HG02938 (cell line): ENCODE data around the gene OTP.

Source experiments
- ATAC-seq: cut with Tn5 transposase; IDR thresholded peaks from one replicate; pipeline ENCODE4 v1.9.1; 2021; ENCODE audit warnings: mild to moderate bottlenecking, moderate library complexity; ENCODE audit not compliant: unreplicated experiment

The OTP gene

DNA sequence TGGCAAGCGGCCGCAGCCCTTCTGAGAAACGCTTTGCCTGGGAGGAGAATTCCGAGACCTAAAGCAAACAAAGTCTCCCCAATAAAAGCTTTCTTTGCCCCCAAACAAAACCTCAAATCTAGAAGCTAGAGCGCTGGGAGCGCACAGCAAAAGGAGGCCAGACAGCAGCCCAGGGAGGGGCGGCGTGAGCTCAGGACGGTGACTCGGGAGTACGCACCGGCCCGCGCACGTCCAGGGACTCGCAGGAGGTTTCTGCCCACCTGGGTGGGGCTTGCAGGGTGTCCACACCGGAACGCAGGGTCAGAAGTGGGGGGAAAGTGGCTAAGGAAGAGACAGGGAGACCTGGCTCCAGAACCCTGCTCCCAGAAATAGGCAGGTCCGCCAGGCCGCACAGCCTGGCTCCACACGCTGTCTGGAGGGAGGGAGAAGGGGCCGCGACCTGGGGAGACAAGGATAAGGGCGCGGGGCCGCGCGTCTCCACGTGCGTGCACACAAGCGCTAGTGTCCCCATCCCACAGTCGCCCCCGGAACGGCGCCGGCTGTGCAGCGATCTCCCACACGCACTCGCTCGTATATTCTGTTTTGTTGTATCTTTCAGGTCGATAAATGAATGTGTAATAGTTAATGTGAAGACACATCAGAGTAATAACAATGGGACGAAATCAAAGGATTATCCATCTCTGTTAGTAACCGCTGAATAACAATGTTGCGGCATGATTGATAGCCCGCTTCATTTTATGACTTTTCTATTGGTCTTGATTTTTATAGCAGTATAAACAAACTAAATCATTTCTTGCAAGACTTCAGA is 2.3 kb upstream of the OTP start:
- ATAC-seq, result no peak

DNA sequence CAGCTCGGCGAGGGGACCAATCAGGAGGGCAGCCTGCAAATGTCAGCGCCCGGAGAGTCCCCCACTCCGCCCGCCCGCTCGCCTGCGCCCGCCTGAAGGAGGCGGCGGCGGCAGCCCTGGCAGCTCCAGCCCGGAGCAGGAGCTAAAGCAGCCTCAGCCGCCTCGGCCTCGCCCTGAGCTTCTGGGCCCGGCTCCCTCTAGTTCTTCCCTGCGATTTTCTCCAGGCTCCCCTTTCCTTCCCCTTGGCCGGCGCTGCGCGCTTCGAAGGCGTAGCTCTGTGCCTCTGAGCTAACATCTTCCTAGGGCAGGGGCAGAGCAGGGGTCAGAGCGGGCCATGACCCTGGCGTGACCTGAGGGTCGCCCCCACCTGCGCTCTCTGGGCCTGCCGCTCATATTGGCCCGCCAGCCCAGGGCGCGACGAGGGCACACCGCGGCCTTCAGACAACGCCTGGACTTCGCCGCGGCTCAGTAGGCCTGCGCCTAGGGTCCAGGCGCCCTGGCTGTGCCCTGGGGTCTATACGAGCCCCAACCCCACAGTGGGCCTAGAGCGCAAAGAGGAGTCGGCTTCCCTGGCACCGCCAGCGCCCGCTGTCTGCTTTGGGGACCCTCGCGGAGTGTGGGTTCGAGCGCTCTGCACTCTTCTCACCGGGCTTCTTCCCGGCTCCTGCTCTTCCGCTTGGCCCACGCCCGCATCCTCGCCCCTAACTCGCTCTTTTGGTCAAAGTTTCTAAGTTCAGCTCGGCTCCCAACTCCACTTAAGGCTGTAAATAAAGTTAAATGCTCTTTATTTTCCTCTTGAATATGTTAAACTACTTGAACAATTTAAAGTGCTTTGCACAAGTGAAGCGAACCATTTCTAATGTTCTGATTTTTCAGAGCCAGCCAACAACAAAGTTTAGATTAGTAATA is 504 bp upstream of the OTP start:
- ATAC-seq, result no peak

DNA sequence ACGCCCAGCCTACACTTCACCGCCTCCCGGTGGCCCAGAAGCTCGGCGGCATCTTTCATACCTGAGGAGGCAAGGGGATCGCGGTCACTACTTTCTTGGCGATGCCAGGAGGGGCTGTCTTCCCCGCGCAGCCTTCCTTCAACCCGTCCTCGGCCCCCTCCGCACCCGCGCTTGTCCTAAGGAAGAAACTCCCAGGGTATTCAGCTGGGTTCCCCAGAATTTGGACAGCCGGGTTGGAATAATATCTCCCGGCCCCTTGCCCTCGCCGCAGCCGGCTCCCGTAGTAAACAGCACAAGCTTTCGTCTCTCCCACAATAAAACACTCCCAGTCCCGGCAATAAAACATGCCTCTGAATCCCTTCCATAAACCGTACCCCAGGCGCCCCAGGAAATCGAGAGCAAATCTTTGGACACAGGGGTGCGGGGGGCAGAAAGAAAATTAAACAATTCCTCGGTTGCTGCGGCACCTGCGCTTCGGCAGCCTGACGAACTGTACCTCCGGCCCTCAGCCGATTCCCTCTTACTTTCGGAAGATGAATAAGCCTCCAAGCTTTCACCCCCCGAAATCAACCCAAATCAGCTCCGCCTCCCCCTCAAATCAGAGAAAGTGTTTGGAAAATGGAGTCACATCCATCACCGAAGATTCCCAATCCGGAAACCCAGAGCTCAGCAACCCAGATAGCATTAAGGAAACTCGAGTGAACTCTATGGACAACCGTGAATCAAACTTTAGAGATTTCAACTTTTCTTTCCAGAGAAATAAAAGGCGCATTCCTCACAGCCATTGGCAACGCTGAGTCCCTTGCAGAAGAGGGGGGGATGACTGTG is 1.1 kb downstream of the OTP start:
- no peak for ATAC-seq

DNA sequence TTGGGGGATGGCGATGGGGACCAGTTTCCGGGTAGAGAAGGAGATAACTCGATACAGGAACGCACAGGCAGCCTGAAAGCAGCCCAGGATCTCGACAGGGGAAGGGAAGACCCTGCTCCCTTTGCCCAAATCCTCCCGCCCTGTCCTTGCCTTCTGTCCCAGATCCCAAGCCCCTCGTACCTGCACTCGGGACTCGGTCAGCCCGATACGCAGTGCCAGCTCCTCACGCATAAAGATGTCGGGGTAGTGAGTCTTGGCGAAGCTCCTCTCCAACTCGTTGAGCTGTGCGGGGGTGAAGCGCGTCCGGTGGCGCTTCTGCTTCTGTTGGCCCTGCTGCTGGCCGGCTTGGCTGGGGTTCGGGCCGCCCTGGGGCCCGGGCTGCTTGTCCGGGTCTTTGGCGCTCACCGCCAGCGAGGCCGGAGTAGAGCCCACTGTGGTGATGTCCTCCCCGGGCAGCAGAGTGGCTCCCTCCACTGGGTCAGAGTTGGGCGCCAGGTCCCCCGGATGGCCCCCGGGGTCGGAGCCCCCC is 1.8 kb downstream of the OTP start:
- no peak for ATAC-seq

DNA sequence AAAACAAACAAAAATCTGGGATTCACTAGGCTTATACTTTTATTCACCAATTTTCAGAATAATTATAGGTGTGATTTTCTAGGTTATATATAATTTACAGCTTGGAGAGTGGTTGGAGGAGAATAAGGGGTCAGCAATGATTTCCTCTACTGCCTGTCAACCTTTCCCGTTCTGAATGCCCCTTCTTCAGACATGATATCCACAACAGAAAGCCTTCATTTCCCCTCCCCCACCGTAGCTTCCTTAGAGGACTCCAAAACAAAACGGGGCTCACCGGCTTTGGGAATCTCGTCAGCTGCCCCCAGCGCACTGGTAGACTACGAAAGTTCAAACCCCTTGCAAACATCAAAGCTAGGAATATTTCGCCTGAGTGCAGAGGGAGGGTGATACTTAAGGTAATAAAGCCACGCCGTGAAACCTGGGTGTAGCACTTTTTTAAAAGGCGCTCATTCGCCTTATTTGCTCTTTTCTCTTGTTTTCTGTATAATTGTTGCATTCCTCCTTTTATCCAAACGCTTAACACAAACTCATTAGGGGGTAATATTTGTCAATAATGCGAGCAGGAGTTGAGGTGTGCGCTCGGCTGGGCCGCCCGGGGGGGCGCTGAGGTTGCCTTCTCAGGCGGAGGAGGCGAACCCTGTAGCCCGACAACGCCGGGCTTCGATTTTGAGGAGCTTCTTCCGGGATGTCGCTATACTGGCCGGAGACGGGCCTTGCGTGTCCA is 2.4 kb downstream of the OTP start:
- no peak for ATAC-seq

DNA sequence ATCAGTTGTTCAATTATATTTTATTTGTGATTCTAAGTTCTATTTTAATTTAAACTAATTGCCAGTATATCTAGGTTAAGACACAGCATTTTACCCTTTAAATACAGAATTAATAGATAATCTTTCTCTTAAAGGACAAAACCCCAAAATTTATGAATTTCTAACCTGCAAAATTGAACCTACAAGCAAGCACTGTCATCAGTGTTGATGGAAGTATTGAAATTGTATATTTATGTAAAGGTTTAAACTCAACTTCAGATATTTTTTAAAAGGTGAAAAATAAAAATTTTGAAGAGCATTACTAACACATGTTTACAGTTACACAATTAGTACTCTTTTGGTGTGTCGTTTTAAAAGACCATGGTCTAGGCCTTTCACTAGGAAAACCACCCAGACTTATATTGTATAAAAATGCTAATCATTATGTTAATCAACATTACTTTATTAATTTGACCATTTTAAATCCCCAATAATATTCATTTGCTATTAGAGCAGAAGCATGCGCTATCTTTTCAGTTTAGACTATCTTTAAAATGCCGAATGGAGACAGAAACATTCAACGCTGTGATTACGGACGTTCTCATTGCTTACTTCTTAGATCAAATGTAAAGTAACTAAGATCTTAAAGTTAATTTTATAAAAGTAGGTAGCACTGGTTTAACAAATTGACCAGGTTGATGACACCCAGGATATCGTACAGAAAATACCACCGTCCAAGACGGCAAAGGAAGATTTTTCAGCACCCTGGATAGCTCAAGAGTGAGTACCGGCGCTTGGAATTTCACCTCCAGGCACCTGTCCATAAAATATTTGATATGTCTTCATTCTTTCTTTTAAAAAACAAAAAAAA is 3.2 kb downstream of the OTP start:
- ATAC-seq, result no peak

DNA sequence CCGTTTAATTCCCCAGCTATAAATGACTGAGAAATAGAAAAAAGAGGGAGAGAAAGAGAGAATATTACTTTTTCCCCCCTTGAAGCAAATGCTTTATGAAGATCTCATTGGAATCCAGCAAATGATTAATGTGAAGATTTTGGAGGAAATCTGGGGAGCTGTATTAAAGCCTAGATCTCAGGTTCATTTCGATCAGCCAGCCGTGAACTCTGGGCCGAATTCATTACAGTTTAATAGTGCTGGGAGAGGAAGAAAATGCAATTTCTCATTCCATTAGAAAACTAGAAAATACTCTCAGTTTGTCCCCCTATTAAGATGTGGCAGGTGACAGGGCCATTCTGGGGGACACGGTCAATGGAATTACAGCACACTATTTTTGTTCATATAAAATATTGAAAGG is 4.8 kb downstream of the OTP start:
- ATAC-seq, result no peak

DNA sequence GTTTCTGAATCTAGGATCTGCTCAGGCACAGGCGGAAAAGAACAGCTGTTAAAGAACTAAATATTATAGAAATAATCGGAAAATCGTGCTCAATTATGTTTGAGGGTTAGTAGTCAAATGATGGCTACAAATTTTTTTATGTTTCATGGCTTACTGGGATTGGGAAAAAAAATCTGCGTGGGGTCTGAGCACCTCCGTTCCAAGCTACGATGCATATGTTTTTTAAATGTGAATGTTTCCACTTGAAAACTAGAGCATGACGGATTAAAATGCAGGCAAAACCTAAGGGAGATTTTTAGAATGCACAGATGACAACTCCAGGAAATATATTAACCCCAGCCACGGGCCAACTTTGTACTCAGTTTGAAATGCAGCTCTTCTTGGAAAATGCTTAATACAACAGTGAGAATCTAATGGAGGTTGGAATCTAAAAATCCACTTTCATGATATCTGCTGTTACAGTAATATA is 5.3 kb downstream of the OTP start:
- ATAC-seq, result no peak

DNA sequence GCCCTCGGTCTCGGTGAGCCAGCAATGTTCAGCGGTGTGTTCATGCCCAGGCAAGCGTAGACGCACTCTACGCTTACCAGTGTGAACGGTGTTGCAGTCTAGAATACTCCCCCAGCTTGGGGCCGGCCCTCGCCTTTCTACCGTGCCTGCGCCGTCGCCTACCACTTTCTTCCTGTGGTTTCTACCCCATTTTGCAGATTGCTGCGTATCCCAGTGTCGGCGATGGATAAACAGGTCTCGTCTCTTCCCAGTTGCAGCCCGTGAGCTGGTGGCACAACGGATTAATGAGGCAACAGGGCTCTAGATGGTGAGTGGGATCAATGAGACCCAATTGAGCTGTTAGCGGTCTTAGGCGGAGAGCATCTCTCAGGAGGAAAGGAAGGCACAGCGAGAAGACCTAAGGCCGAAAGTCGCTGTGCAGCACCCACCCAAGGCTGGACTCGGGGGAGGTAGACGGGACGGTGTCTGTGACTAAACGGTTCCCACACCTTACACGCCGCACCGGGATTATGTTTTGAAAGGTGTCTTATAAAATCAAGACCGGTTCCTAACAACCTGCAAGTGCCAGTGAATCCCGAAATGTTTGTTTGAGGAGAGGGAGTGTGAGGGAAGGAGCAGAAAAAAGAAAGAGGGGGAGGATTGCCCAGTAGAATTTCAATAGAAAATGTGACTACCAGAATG is 5.8 kb downstream of the OTP start:
- ATAC-seq, result no peak

DNA sequence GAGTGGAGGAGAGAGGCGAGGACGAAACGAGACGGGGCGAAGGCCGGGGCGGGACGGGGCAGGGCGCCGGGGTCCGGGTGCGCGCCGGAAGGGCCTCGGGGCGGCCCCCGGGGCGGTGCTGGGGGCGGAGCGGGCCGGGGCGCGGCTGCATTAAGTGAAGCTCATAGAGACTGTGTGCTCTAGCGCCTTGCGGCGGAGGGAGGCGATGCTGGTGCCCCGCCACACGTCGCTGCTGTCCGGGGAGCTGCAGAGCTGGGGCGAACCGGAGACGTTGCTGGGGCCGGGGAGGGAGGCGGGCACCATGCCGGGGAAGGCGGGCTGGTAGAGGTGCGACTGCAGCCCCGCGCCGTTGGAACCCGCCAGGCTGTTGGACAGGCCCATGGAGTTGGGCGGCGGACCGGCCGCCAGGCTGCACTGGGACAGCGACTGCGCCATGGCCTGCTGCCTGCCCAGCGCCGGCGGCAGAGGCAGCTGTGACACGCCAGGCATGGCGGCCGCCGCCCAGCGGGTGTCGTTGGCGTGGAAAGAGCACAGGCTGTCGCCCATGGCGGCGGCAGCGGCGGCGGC is 8.3 kb downstream of the OTP start:
- ATAC-seq, result peak; percentile 84

DNA sequence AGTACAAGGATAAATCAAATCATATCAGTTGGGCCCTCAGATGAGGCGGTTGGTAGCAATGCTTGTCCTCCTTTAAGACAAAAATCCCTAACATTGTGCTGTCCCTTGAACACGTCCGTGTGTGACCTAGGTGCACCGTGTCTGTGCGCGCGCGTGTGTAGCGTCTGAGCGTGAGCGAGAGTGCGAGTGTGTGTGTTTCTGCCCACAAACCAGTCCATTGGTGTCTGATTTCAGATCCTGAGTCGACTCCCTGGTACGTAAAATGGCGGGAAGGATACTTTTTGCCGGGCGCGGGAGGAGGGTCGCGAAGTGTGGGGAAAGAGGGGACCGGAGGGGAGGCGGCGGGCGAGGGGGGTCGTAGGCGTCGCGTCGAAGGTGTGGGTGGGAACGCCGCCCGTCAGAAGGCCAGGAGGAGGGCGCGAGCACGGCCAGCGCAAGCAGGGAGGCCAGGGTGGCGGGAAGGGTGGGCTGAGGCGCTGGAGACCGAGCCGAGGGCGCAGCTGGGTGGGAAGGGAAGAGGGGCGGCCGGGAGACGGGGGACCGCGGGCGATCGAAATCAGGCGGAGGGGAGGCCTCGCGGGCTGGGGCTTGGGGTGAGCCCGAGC is 8.9 kb downstream of the OTP start:
- no peak for ATAC-seq

DNA sequence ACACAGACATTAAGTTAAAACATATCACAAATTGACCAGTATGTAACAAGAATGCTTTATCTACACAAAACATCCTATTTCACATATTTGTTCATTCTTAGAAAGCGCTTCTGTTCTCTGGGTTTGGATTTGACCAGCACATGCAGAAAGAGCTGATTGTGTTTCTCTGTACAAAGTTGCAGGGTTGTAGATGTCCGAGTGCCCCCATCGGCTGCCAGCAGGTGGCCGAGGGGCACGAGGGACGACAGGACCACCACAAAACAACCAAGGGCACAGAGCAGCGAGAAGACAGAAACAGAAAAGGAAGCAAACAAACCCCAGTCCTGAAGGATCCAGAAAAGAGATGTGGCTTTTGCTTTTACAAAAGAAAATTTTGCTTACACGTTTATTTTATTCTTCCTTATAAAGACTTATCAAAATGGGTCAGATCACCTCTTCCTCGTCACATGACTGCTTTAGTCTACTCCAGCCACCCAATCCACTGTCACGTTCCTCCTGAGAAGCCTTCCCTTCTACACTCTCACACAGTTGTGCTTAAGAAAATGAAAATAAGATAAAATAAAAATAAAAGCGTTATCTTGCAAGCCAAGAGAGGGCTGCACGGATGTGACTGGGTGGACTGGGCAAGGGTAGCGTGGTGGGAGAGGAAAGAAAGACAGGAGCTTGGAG is 9.5 kb downstream of the OTP start:
- no peak for ATAC-seq

DNA sequence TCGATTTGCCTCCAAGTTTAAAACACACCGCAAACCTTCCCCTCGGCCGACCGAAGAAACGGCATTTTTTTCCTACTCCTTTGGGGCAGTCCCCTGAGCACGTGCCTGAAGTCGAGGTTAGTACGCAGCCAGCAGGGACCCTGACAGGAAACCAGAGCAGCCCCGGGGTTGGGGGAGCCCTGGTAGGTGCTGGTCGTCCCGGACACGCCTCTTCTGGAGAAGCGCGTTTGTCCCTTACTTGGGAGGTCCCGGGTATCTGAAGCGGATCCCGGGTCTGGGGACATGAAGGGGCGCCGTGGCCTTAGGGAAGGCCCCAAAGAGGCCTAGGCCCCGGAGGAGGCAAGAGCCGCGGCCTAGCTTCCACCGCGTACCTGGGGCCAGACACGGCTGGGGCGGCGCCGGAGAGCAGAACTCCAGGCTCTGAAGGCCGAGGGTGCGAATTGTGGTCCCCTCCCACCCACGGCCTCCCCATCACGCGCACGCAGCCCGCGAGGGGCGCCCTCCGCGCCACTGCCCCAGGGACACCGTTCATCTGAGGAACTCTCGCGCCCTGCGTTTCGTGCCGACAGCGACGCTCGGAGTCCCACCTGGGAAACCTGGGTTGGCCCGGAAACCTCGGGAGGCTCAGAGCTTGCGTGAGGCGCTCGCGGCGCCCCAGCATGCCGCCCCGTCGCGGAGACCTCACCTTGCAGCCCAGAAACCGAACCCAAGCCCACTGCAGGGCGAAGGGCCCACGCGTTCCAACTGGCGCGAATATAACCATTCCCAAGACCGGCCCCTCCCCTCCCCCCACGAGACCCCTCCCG is 10.4 kb downstream of the OTP start:
- ATAC-seq, result no peak

DNA sequence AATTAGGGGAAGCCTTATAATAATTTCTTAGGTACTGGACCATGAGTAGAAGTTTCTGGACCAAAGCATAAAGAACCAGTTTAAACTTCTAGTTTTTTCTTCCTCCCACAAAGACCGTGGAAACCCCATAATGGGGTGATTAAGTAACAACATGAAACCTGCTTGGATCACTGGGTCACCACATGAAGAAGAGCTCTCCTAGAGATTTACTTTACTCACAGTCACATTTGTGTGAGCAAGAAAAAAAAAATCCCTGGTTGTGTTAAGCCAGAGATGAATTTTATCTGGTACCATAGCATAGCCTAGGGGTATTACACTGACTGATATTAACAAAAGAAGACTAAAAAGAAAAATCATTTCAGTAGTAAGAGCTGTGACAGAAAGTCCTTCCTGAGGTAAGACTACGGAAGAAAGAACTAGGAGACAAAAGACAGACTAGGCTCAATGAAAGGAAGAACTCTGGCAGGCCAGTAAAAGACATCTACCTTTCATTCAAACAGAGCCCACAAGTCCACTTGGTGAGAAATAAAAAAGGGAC is 15.2 kb downstream of the OTP start:
- no peak for ATAC-seq

DNA sequence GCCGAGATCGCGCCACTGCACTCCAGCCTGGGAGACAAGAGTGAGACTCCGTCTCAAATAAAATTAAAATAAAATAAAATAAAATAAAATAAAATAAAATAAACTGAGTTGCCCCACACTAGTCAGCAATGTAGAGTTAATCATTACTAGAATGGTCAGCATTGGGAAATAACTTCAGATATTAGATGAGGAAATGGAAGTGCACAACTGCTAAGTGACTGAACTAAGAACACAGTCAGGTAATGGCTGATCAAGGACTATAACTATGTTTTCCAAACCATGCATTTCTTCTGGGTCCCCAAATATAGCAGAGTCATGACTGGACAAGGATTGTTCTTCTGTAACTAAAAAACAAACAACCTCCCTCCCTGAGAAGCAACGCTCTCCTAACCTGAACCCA is 17.1 kb downstream of the OTP start:
- no peak for ATAC-seq

DNA sequence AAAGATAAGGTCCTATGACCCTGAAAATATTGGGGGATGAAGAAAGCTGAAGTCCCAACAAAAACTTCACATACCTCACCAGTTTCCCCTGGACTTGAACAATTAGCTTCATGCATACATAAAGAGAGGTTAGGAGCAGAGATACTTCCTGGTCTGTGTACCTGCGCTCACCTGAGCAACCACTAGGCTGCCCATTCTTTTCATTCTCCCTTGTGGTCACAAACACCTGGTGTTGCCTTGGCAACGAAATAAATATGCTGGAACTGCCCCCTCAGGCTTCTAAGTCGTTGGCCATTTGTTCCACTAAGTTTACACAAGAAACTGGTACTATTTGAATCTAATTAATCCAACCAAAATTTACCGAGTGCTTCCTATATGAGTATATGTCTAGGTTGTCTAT is 18.1 kb downstream of the OTP start:
- ATAC-seq, result no peak
